NCI-H146 treated with DMSO at 0.1 percent for 48 hours (cell line): ENCODE results near the gene ADAM17.
"Not testable (repeated sequence)": the region's sequence is repeated elsewhere in the genome, so short reads cannot be mapped to it uniquely, and the experiment has no call there.

Experiments used
- DNase-seq: peaks from one replicate; lab custom pipeline; 2025; ENCODE audit not compliant: unreplicated experiment; lab: John Stamatoyannopoulos, UW

Gene ADAM17

GRCh38 chr2:9565436-9566153 is 10.0 kb upstream of the ADAM17 start:
- no peak for DNase-seq

DNA sequence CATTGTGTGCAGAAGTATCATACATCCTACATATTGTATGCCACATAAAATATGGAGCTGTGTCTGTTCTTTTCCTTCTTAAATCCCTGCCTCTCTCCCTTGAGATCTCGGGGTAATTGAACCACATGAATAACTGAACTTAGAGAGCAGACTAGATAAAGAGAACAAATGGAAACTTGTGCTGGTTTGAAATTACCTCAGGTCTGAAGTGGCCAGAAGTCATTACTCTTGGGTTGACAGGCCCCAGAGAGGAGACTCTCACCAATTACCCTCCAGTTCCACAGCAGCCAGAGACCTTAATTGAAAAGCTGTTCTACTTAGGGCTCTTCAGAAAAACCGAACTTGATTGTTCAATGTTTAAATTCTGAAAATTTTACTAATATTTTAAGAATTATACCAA is 5.0 kb upstream of the ADAM17 start:
- DNase-seq: no peak

- DNase-seq: no peak
These were observed 3.3 kb upstream of the ADAM17 start for GRCh38 chr2:9558948-9559381.

GRCh38 chr2:9556121-9556743 is 602 bp upstream of the ADAM17 start:
- DNase-seq: no peak

GRCh38 chr2:9554921-9555296 is 721 bp downstream of the ADAM17 start:
- DNase-seq: peak; percentile 44

GRCh38 chr2:9552219-9553178 is 3.1 kb downstream of the ADAM17 start:
- DNase-seq: no peak

- DNase-seq: not testable (repeated sequence)
These were observed 4.7 kb downstream of the ADAM17 start for GRCh38 chr2:9550859-9551391.

DNA sequence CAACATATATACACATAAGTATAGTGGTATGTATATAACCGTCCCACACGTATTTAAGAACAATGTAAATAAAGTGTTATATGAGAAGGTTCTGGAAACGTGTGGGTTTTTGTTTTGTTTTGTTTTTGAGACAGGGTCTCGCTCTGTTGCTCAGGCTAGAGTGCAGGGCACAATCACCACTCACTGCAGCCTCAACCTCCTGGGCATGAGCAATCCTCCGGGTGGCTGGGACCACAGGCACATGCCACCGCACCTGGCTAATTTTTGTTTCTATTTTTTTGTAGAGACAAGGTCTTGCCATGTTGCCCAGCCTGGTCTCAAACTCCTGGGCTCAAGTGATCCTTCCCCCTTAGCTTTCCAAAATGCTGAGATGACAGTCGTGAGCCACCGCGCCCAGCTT is 6.2 kb downstream of the ADAM17 start:
- no peak for DNase-seq

DNA sequence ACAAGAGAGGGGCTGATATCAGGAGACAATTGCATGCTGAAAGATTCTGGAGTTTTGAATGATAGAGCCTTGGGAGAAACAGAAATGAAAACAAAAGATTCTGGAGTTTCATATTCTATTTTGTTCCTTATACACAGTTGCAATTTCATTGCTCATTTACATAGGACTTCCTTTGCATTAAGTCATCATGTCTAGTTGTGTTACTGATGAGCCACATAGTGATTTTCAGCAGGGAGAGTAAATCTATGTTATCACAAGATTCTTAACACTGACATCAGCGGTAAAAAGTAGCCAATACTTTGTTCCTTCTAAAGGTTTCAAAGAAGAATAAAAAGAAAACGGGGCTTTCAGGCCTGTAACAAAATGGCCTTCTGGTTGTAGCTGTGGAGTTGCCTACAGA is 7.1 kb downstream of the ADAM17 start:
- DNase-seq: no peak

DNA sequence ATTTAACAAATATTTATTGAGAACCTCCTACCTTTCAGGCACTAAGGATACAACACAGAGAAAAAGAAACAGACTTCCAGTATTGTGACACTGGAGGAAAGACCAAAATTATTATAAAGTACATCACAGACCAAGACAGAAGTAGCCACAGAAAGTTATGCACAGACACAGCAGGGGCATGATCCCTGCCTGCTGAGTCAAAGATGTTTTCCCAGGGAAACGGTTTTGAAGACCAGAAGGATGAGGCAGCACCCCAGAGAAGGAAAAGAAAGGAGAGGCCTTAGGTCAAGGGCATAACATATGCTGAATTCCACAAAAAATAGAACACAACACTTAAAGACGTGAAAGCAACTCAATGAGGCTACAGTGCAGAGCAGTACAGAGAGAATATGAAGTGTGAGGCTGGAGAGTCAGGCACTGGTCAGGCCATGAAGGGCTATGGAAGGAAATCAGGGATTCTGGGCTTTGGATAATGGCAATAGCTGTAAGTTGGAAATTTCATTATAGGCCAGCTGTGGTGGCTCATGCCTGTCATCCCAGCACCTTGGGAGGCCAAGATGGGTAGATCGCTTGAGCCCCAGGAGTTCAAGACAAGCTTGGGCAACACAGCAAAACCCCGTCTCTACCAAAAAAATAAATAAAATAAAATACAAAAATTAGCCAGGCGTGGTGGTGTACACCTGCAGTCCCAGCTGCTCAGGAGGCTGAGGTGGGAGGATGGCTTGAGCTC is 8.2 kb downstream of the ADAM17 start:
- DNase-seq: no peak

DNA sequence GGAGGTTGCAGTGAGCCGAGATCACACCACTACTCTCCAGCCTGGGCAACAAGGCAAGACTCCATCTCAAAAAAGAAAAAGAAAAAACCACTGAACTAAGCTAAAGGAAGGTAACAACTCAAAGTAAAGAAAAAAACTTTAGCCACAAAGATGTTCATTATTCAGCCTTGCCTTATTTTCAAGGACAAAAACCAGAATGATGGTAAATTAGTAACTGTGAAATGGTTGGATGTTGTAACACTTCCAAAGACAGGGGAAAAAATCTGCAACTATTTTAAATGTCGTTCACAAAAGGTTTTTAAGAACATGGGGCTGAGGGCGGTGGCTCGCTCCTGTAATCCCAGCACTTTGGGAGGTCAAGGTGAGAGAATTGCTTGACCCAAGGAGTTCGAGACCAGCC is 10.1 kb downstream of the ADAM17 start:
- DNase-seq: no peak

DNA sequence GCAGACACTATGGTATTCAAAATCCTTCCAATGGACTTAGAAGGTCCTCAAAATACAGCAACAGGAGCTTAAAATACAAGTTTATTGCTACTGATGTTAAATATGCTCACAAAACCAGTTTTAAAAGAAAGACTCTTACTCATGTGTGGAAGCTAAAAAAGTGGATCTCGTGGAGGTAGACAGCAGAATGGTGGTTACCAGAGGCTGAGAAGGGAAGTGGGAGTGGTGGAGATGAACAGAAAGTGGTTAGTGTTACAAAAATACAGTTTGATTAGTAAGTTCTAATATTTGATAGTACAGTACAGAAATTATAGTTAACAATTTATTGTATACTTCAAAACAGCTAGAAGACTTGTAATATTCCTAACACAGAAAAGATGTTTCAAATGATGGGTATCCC is 12.1 kb downstream of the ADAM17 start:
- DNase-seq: no peak

GRCh38 chr2:9539531-9539930 is 16.1 kb downstream of the ADAM17 start:
- no peak for DNase-seq

GRCh38 chr2:9538000-9538507 is 17.6 kb downstream of the ADAM17 start:
- no peak for DNase-seq

- no peak for DNase-seq
These were observed 19.1 kb downstream of the ADAM17 start for GRCh38 chr2:9536504-9536903.

DNA sequence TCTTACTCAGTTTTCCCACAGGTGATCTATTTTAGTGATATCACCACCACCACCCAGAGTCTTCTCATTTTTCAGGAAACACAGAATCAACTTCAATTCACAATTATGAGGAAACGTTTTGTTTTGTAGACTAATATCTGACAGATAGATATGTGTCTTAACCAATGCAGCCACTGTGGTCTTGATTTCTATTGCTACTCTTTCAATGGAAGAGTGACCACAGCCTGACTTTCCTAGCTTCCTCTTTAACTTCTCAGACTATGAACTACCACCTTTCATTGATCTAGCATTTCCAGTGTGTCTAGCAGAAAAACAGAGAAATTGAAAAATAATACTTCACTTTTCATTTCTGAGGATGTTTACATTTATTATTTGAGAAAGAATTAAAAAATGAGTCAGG is 20.5 kb downstream of the ADAM17 start:
- DNase-seq: no peak

DNA sequence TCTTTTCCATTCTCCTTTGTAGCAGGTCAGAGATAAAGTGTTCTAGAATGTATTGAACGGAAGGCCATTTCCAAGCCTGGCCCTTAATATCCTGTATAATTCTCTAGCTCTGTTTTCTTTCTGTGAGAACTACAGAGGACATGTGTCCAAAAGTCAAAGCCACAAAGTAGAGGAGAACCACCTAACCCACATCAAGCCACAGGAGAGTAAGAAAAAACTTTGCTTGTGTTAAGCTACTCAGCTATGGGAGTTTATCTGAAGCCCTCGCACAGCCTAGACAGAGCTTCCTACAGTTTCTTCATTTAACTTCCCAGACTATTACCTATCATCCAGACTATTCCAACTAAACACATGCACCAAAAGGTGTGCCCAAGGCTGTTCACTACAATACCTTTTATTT is 22.0 kb downstream of the ADAM17 start:
- no peak for DNase-seq

DNA sequence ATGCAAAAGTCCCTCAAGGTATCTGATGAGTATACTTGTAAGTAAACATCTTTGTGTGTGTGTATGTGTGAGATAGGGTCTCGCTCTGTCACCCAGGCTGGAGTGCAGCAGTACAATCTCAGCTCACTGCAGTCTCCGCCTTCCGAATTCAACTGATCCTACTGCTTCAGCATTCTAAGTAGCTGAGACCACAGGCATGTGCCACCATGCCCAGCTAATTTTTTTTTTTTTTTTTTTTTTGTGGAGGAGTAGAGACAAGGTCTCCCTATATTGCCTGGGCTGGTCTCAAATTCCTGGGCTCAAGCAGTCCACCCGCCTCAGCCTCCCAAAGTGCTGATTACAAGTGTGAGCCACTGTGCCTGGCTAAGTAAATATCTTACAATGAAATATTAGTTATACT is 23.2 kb downstream of the ADAM17 start:
- DNase-seq: no peak

GRCh38 chr2:9527995-9528787 is 27.4 kb downstream of the ADAM17 start:
- DNase-seq: no peak

DNA sequence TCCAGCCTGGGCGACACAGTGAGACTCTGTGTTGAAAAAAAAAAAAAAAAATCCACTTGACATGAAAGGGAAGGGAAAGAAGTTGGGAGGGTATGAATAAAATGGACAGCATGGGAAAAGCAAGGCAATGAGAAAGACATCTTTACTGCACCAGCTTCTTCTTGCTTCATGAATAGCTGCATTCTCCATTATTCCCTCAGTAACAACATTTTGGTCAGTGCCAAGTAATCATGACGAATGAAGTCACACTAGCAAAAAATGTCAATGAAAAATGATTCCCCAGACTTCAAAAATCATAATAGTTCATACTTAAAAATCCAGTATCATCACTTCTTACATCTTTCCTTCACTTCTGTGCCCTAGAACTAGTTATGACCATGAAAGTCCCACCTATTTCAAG is 30.4 kb downstream of the ADAM17 start:
- DNase-seq: no peak
